ENCODE measurements around the gene LTA4H. TPM values are rescaled to one million over a fixed set of nuclear protein-coding genes. Genes with fewer than 3 reads are reported as not detected.
"Not testable (repeated sequence)": the region's sequence is repeated elsewhere in the genome, so short reads cannot be mapped to it uniquely, and the experiment has no call there.

The LTA4H gene
- total RNA-seq, 2 donors from 2014 or later = 55.3 to 59.1 TPM

GRCh38 chr12:95976416-95976832 lies 59.0 kb downstream of the LTA4H start:
- intact Hi-C loops (cut with DNase I, micrococcal nuclease) = no loop called here
- no peak for DNase-seq
- ATAC-seq = no peak

GRCh38 chr12:95975491-95975890 lies 59.9 kb downstream of the LTA4H start:
- intact Hi-C loops (cut with DNase I, micrococcal nuclease) = no loop called here
- DNase-seq = no peak
- no peak for ATAC-seq

DNA sequence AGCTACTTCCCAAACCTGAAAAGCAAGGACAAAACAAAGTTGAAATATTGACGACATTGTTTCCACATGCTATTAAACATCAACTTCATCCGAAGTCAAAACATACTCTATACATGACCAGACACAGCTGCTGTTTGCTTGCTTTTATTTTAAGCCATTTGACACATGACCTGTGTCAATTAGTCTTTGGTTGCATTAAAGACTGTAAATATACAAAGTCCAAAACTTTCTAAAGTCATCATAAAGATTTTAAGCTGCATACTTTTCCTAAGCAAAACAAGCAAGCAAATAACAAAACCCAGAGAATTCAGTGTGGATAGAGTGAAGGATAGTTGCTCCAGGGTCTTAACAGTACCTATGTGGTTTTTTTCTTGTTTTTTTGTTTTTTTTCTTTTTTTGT lies 61.0 kb downstream of the LTA4H start:
- ATAC-seq = no peak
- no peak for DNase-seq
- intact Hi-C loops (cut with DNase I, micrococcal nuclease) = no loop called here

GRCh38 chr12:95972832-95973456 lies 62.4 kb downstream of the LTA4H start:
- ATAC-seq = no peak
- intact Hi-C loops (cut with DNase I, micrococcal nuclease) = no loop called here
- no peak for DNase-seq

DNA sequence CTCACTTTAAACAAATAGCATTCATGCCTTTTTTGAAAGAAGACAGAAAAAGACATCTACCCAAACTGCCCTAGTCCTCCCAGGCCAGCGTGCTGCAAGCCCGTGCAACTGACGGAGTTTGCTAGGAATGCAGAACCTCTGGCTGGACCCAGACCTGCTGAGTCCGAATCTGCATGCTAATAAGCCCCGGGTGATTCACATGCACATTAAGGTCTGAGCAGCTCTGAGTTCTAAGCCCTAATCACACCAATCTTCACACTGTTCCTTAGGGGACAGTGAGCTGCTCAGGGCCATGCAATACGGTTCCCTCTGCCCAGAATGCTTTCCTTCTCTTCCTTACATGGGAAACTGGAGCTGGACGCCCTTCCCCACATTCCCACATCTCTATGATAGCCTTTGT lies 64.5 kb downstream of the LTA4H start:
- no peak for ATAC-seq
- no peak for DNase-seq
- intact Hi-C loops (cut with DNase I, micrococcal nuclease) = no loop called here

- DNase-seq; ATAC-seq; intact Hi-C loops (cut with DNase I, micrococcal nuclease): not testable (repeated sequence)
These were observed 66.3 kb downstream of the LTA4H start for GRCh38 chr12:95969116-95969515.

- intact Hi-C loops (cut with DNase I, micrococcal nuclease) = no loop called here
- DNase-seq = no peak
- ATAC-seq = no peak
These were observed 68.1 kb downstream of the LTA4H start for GRCh38 chr12:95967301-95967700.

DNA sequence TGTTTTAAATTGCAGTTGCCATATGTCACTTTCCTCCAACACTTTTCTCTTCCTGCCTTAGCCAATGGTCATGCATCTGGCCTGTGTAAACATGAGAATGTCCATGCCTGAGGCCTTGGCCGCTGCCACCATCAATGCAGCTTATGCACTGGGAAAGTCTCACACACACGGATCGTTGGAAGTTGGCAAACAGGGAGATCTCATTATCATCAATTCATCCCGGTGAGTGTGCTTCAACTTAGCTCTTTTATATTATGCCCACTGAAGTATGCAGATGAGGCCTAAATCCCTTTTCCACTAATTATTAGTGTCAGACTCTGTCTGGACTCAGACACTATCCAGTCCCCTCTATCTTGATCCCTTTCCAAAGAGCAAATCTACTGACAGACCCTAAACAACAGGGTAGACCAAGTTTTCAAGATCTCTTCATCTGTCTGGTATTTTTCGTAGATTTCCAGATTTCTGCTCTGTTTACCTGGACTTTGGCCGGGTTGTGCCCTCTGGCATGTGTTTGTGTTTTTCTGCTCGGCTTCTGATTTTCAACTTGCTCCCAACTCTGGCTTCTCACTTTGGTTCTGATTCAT lies 69.0 kb downstream of the LTA4H start:
- ATAC-seq = no peak
- DNase-seq = no peak
- intact Hi-C loops (cut with DNase I, micrococcal nuclease) = no loop called here

GRCh38 chr12:95963096-95963495 lies 72.3 kb downstream of the LTA4H start:
- intact Hi-C loops (cut with DNase I, micrococcal nuclease) = no loop called here
- DNase-seq (no peak), ATAC-seq (no peak)

DNA sequence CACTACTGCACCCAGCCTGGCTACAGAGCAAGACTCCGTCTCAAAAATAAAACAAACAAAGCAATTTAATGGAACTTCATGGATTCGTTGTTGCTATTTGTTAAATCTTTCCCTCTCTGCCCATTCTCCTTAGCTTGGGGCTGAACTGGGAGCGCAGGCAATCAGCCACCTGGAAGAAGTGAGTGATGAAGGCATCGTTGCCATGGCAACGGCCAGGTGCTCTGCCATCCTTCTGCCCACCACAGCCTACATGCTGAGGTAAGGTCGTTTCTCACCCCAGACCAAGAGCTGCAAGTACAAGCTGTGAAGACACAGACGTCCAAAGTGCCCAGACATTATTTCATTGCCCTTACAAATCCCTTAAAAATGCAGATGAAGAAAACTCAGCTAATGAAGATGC lies 73.2 kb downstream of the LTA4H start:
- intact Hi-C loops (cut with DNase I, micrococcal nuclease) = no loop called here
- ATAC-seq = no peak
- DNase-seq = no peak

- no peak for DNase-seq
- intact Hi-C loops (cut with DNase I, micrococcal nuclease) = no loop called here
- no peak for ATAC-seq
These were observed 75.1 kb downstream of the LTA4H start for GRCh38 chr12:95960241-95960640.

GRCh38 chr12:95959107-95959506 lies 76.3 kb downstream of the LTA4H start:
- no peak for DNase-seq

GRCh38 chr12:95956557-95957145 lies 78.7 kb downstream of the LTA4H start:
- ATAC-seq = no peak
- intact Hi-C loops (cut with DNase I, micrococcal nuclease) = no loop called here
- no peak for DNase-seq

More at GRCh38 chr12:95959107-95959506, 76.3 kb downstream of the LTA4H start:
- intact Hi-C loops (cut with DNase I, micrococcal nuclease) = no loop called here
- ATAC-seq = no peak

DNA sequence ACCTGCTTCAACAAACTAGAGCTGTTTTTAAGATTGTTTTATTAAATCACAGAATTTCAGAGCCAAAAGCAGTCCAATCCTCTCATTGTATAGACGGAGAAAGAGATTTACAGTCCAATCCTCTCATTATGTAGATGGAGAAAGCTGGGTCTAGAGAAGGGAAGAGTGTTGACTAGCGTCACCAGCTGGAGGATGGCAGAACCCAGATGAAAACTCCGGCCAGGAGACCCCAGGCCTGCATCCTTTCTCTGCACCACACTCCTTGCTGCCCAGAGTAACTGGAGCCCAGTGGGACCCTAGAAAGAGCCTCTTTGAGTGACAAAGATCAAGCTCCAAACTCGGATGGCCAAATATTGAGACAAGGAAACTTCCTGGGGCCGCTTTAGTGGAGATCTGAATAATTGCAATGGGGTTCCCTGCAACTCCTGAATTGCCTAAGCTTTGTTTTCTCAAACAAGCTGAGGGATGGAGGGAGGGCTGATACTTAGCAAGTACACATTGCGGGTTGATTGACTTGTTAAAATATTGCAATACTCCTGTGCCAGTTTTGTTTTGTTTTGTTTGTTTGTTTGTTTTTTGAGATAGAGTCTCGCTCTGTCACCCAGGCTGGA lies 79.7 kb downstream of the LTA4H start:
- ATAC-seq (no peak), DNase-seq (no peak)
- intact Hi-C loops (cut with DNase I, micrococcal nuclease) = no loop called here

GRCh38 chr12:95953000-95953399 lies 82.4 kb downstream of the LTA4H start:
- intact Hi-C loops (cut with DNase I, micrococcal nuclease) = no loop called here
- no peak for DNase-seq
- no peak for ATAC-seq

GRCh38 chr12:95951515-95951914 lies 83.9 kb downstream of the LTA4H start:
- ATAC-seq (no peak), DNase-seq (no peak)
- intact Hi-C loops (cut with DNase I, micrococcal nuclease) = no loop called here

Data from left colon (tissue), 2 donors.